ENCODE results near the gene DEAF1. TPM values are rescaled to one million over a fixed set of nuclear protein-coding genes. Genes with fewer than 3 reads are reported as not detected.

The DEAF1 gene
- total RNA-seq, 6 experiments from 2014 or later, result 11.3 to 17.9 (median 14.0) TPM

DNA sequence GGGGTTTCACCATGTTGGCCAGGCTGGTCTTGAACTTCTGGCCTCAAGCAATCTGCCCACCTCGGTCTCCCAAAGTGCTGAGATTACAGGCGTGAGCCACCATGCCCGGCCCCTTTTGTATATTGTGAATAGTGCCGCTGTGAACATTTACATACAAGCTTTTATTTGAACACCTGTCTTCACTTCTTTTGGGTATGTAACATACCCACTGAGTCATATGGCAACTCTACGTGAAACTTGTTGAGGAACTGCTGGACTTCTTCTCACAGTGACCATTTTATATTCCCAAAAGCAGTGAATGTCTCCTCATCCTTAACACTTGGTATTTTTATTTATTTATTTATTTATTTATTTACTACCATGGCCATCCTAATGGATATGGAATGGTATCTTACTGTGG lies 64.2 kb downstream of the DEAF1 start:
- TF ChIP-seq POLR2A (IDR thresholded peaks at IDR 0.05), result no peak
- TF ChIP-seq, protein P1, sequence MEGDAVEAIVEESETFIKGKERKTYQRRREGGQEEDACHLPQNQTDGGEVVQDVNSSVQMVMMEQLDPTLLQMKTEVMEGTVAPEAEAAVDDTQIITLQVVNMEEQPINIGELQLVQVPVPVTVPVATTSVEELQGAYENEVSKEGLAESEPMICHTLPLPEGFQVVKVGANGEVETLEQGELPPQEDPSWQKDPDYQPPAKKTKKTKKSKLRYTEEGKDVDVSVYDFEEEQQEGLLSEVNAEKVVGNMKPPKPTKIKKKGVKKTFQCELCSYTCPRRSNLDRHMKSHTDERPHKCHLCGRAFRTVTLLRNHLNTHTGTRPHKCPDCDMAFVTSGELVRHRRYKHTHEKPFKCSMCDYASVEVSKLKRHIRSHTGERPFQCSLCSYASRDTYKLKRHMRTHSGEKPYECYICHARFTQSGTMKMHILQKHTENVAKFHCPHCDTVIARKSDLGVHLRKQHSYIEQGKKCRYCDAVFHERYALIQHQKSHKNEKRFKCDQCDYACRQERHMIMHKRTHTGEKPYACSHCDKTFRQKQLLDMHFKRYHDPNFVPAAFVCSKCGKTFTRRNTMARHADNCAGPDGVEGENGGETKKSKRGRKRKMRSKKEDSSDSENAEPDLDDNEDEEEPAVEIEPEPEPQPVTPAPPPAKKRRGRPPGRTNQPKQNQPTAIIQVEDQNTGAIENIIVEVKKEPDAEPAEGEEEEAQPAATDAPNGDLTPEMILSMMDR (IDR thresholded peaks at IDR 0.05), result no peak
- H3K4me3 ChIP-seq, result no peak overlapping the region
- no peaks in the 10 kb centered on the region for H3K9me3 ChIP-seq
- no peaks in the 10 kb centered on the region for H3K4me1 ChIP-seq
- no peak for DNase-seq
- no peak overlapping the region for H3K27ac ChIP-seq
- H3K36me3 ChIP-seq, result no peaks in the 10 kb centered on the region
- ATAC-seq, result no peak
- 94% methylated on average over 2 of the region's 5 CpGs for WGBS (ENCODE audit: insufficient coverage, low coverage, low lambda C conversion rate, missing lambda C conversion rate)
- intact Hi-C loops (cut with DNase I), result no loop called here
- no peaks in the 10 kb centered on the region for H3K27me3 ChIP-seq

DNA sequence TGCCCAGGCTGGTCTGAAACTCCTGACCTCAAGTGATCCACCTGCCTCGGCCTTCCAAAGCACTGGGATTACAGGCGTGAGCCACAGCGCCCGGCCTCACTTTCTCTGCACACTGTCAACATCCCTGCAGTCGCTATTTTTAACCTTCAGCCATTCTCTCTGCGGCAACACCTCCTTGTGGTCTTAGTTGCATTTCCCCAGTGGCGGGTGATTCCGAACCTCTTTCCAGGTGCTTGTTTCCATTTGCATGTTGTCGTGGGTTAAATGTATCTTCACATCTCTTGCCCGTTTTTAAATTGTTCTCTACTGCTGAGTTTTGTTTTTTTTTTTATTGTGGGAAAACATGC lies 65.8 kb downstream of the DEAF1 start:
- Histone ChIP-seq H3K4me3 (no peak overlapping the region), H3K27ac (no peak overlapping the region), H3K36me3 (no peaks in the 10 kb centered on the region), H3K9me3 (no peaks in the 10 kb centered on the region), H3K27me3 (no peaks in the 10 kb centered on the region), H3K4me1 (peaks cover 0 to 7% (median 0%) of the 10 kb centered on the region in 4 donors)
- DNase-seq, result no peak
- intact Hi-C loops (cut with DNase I), result no loop called here
- no peak for ATAC-seq
- 50% methylated on average over 10 of the region's 10 CpGs for WGBS (ENCODE audit: insufficient coverage, low coverage, low lambda C conversion rate, missing lambda C conversion rate)
- TF ChIP-seq POLR2A (IDR thresholded peaks at IDR 0.05), result no peak
- TF ChIP-seq, protein P1 (IDR thresholded peaks at IDR 0.05), result no peak

DNA sequence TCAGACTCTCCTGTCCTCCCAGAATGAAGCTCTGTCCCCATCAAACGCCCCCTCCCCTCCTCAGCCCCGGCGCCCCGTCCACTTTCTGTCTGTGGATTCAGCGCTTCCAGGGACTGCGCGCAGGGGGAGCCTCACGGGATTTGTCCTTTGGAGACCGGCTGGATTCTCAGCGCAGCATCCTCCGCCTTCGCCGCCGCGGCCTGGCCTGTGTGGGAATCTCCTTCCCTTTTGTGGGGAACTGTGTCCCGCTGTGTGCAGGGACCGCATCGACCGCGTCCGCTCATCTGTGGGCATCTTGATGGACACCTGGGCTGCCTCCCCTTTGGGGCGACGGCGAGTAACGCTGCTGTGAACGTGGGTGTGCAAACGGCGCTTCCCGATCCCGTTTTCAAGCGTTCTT lies 67.0 kb downstream of the DEAF1 start:
- WGBS (ENCODE audit: insufficient coverage, low coverage, low lambda C conversion rate, missing lambda C conversion rate), result 95% methylated on average over 13 of the region's 31 CpGs
- no peak for ATAC-seq
- TF ChIP-seq POLR2A (IDR thresholded peaks at IDR 0.05), result no peak
- TF ChIP-seq, protein P1 (IDR thresholded peaks at IDR 0.05), result no peak

DNA sequence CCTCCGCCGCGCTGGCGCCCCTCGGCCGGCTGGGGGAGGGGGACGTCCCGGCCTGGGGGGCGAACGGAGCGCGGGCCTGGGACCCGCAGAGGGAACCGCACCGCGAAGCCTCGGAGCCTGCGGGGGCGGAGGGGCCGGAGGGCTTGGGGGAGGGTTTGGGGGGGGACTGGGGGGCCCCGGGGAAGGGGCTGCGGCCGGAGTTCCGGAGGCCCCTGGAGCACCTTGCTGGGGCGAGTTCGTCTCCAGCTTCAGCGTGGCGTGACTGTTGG lies 67.8 kb downstream of the DEAF1 start:
- intact Hi-C loops (cut with DNase I), result no loop called here
- H3K4me3 ChIP-seq, result no peak overlapping the region
- no peaks in the 10 kb centered on the region for H3K36me3 ChIP-seq
- no CpG with 5 or more reads among the region's 28 CpGs for WGBS (ENCODE audit: insufficient coverage, low coverage, low lambda C conversion rate, missing lambda C conversion rate)
- H3K27me3 ChIP-seq, result no peaks in the 10 kb centered on the region
- TF ChIP-seq POLR2A (IDR thresholded peaks at IDR 0.05), result no peak
- TF ChIP-seq, protein P1 (IDR thresholded peaks at IDR 0.05), result no peak
- H3K4me1 ChIP-seq, result peaks cover 0 to 9% (median 0%) of the 10 kb centered on the region in 4 donors
- no peaks in the 10 kb centered on the region for H3K9me3 ChIP-seq
- ATAC-seq (no peak), DNase-seq (no peak)
- H3K27ac ChIP-seq, result no peak overlapping the region

More for the DNA sequence above, 67.0 kb downstream of the DEAF1 start:
- no peak overlapping the region for H3K27ac ChIP-seq
- no peaks in the 10 kb centered on the region for H3K36me3 ChIP-seq
- no peak for DNase-seq
- H3K4me3 ChIP-seq, result no peak overlapping the region
- H3K4me1 ChIP-seq, result peaks cover 0 to 9% (median 0%) of the 10 kb centered on the region in 4 donors
- H3K27me3 ChIP-seq, result no peaks in the 10 kb centered on the region
- H3K9me3 ChIP-seq, result no peaks in the 10 kb centered on the region
- intact Hi-C loops (cut with DNase I), result no loop called here

Data from right lobe of liver (tissue), 6 donors.